T-helper 2 cell treated with Interferon-gamma antibody and Interleukin-4, amounts not matched to agents 5 μg/mL and 100 μg/mL, for 36 hours (primary cell): ENCODE data around the gene POLR3H.
A peak's percentile ranks its signal among the peaks of the same experiment; 100 is the strongest.
"Not testable (repeated sequence)": the region's sequence is repeated elsewhere in the genome, so short reads cannot be mapped to it uniquely, and the experiment has no call there.

Experiments
- DNase-seq: peaks from one replicate; pipeline ENCODE4 v3.0.0; 2021; ENCODE audit warnings: low spot score
- H3K27ac Mint-ChIP-seq: one replicate; pipeline ENCODE4 v1.8.0; 2021; ENCODE audit warnings: mild to moderate bottlenecking, mixed read lengths
- H3K27me3 Mint-ChIP-seq: one replicate; pipeline ENCODE4 v1.8.0; 2021; ENCODE audit warnings: low read depth, mixed read lengths
- H3K36me3 Mint-ChIP-seq: one replicate; pipeline ENCODE4 v1.8.0; 2021; ENCODE audit warnings: low read depth, mixed read lengths
- H3K4me1 Mint-ChIP-seq: one replicate; pipeline ENCODE4 v1.8.0; 2021; ENCODE audit warnings: low read depth, mixed read lengths
- H3K4me3 Mint-ChIP-seq: one replicate; pipeline ENCODE4 v1.8.0; 2022; ENCODE audit warnings: mild to moderate bottlenecking, moderate library complexity, mixed read lengths
- H3K9me3 Mint-ChIP-seq: one replicate; pipeline ENCODE4 v1.8.0; 2021; ENCODE audit warnings: mixed read lengths

POLR3H gene

GRCh38 chr22:41543854-41544670, at the start of gene POLR3H:
Gene POLR3H, minus strand, starts transcription at chr22:41544470. Its CDS starts 369 bp downstream, at chr22:41544101.
- H3K4me1 Mint-ChIP-seq, result peaks cover 24% of the 10 kb centered on the region

GRCh38 chr22:41593336-41593960, 49.2 kb upstream of the POLR3H start:
- not testable (repeated sequence) for H3K9me3 Mint-ChIP-seq, H3K27ac Mint-ChIP-seq, H3K36me3 Mint-ChIP-seq, DNase-seq, H3K4me1 Mint-ChIP-seq, H3K4me3 Mint-ChIP-seq, H3K27me3 Mint-ChIP-seq

More at GRCh38 chr22:41543854-41544670, at the start of gene POLR3H:
- Mint-ChIP-seq H3K27me3 (peaks cover 2% of the 10 kb centered on the region), H3K36me3 (peaks cover 8% of the 10 kb centered on the region), H3K9me3 (no peaks in the 10 kb centered on the region), H3K27ac (peak within 1 kb of the TSS; percentile 82), H3K4me3 (peak within 1 kb of the TSS; percentile 92)
- DNase-seq, result peak; percentile 96

GRCh38 chr22:41589391-41590241, 45.3 kb upstream of the POLR3H start, which contains the start of gene PMM1:
Gene PMM1, minus strand, starts transcription at chr22:41589840. Its CDS starts 35 bp downstream, at chr22:41589805.
- no peaks in the 10 kb centered on the region for H3K9me3 Mint-ChIP-seq
- peaks cover 4% of the 10 kb centered on the region for H3K36me3 Mint-ChIP-seq
- peak; percentile 99 for DNase-seq

GRCh38 chr22:41587347-41587723, 43.1 kb upstream of the POLR3H start:
- Mint-ChIP-seq H3K4me1 (peaks cover 15% of the 10 kb centered on the region), H3K9me3 (no peaks in the 10 kb centered on the region), H3K27me3 (no peaks in the 10 kb centered on the region), H3K4me3 (peak overlapping the region; percentile 7), H3K36me3 (peaks cover 16% of the 10 kb centered on the region), H3K27ac (no peak overlapping the region)
- DNase-seq, result no peak

More at GRCh38 chr22:41589391-41590241, 45.3 kb upstream of the POLR3H start, which contains the start of gene PMM1:
- peak within 1 kb of the TSS; percentile 95 for H3K4me3 Mint-ChIP-seq
- peaks cover 15% of the 10 kb centered on the region for H3K4me1 Mint-ChIP-seq
- H3K27ac Mint-ChIP-seq, result peak within 1 kb of the TSS; percentile 91
- H3K27me3 Mint-ChIP-seq, result no peaks in the 10 kb centered on the region

GRCh38 chr22:41585898-41586297, 41.6 kb upstream of the POLR3H start:
- H3K9me3 Mint-ChIP-seq, result no peaks in the 10 kb centered on the region
- DNase-seq, result no peak
- H3K36me3 Mint-ChIP-seq, result peaks cover 16% of the 10 kb centered on the region
- peaks cover 15% of the 10 kb centered on the region for H3K4me1 Mint-ChIP-seq
- H3K4me3 Mint-ChIP-seq, result no peak overlapping the region
- H3K27me3 Mint-ChIP-seq, result no peaks in the 10 kb centered on the region
- no peak overlapping the region for H3K27ac Mint-ChIP-seq

- no peak overlapping the region for H3K4me3 Mint-ChIP-seq
- H3K9me3 Mint-ChIP-seq, result no peaks in the 10 kb centered on the region
- peaks cover 17% of the 10 kb centered on the region for H3K36me3 Mint-ChIP-seq
- H3K27ac Mint-ChIP-seq, result no peak overlapping the region
- no peaks in the 10 kb centered on the region for H3K27me3 Mint-ChIP-seq
- DNase-seq, result no peak
- peaks cover 15% of the 10 kb centered on the region for H3K4me1 Mint-ChIP-seq
Measured at GRCh38 chr22:41584881-41585280, 40.6 kb upstream of the POLR3H start.

GRCh38 chr22:41582694-41583093, 38.4 kb upstream of the POLR3H start:
- no peak for DNase-seq
- Mint-ChIP-seq H3K4me1 (peaks cover 3% of the 10 kb centered on the region), H3K27me3 (no peaks in the 10 kb centered on the region), H3K27ac (no peak overlapping the region), H3K9me3 (no peaks in the 10 kb centered on the region), H3K4me3 (no peak overlapping the region), H3K36me3 (peaks cover 17% of the 10 kb centered on the region)

- no peaks in the 10 kb centered on the region for H3K27me3 Mint-ChIP-seq
- peaks cover 22% of the 10 kb centered on the region for H3K36me3 Mint-ChIP-seq
- H3K4me3 Mint-ChIP-seq, result no peak overlapping the region
- no peak overlapping the region for H3K27ac Mint-ChIP-seq
- no peaks in the 10 kb centered on the region for H3K9me3 Mint-ChIP-seq
- no peak for DNase-seq
- no peaks in the 10 kb centered on the region for H3K4me1 Mint-ChIP-seq
Measured at GRCh38 chr22:41579997-41580355, 35.7 kb upstream of the POLR3H start.

GRCh38 chr22:41579297-41579996, 35.2 kb upstream of the POLR3H start:
- peaks cover 22% of the 10 kb centered on the region for H3K36me3 Mint-ChIP-seq
- no peak for DNase-seq
- H3K4me1 Mint-ChIP-seq, result no peaks in the 10 kb centered on the region
- no peaks in the 10 kb centered on the region for H3K9me3 Mint-ChIP-seq
- H3K4me3 Mint-ChIP-seq, result no peak overlapping the region
- no peak overlapping the region for H3K27ac Mint-ChIP-seq
- no peaks in the 10 kb centered on the region for H3K27me3 Mint-ChIP-seq

GRCh38 chr22:41578818-41579217, 34.5 kb upstream of the POLR3H start:
- Mint-ChIP-seq H3K4me3 (no peak overlapping the region), H3K36me3 (peaks cover 19% of the 10 kb centered on the region)

GRCh38 chr22:41578114-41578513, 33.8 kb upstream of the POLR3H start:
- no peaks in the 10 kb centered on the region for H3K4me1 Mint-ChIP-seq
- DNase-seq, result no peak
- H3K27me3 Mint-ChIP-seq, result no peaks in the 10 kb centered on the region
- peaks cover 15% of the 10 kb centered on the region for H3K36me3 Mint-ChIP-seq
- H3K27ac Mint-ChIP-seq, result no peak overlapping the region
- no peaks in the 10 kb centered on the region for H3K9me3 Mint-ChIP-seq
- no peak overlapping the region for H3K4me3 Mint-ChIP-seq

More at GRCh38 chr22:41578818-41579217, 34.5 kb upstream of the POLR3H start:
- H3K4me1 Mint-ChIP-seq, result no peaks in the 10 kb centered on the region
- H3K9me3 Mint-ChIP-seq, result no peaks in the 10 kb centered on the region
- no peak overlapping the region for H3K27ac Mint-ChIP-seq
- no peak for DNase-seq
- no peaks in the 10 kb centered on the region for H3K27me3 Mint-ChIP-seq

GRCh38 chr22:41576877-41577276, 32.6 kb upstream of the POLR3H start:
- no peaks in the 10 kb centered on the region for H3K27me3 Mint-ChIP-seq
- H3K9me3 Mint-ChIP-seq, result no peaks in the 10 kb centered on the region
- peak; percentile 8 for DNase-seq
- peaks cover 9% of the 10 kb centered on the region for H3K36me3 Mint-ChIP-seq
- no peak overlapping the region for H3K4me3 Mint-ChIP-seq
- H3K27ac Mint-ChIP-seq, result no peak overlapping the region
- H3K4me1 Mint-ChIP-seq, result no peaks in the 10 kb centered on the region

- Mint-ChIP-seq H3K9me3 (no peaks in the 10 kb centered on the region), H3K4me3 (no peak overlapping the region), H3K4me1 (no peaks in the 10 kb centered on the region), H3K27ac (no peak overlapping the region), H3K27me3 (no peaks in the 10 kb centered on the region), H3K36me3 (peaks cover 9% of the 10 kb centered on the region)
- DNase-seq, result no peak
Measured at GRCh38 chr22:41575533-41575932, 31.3 kb upstream of the POLR3H start.
